ENCODE results near the gene CSRNP2. TPM values are rescaled to one million over a fixed set of nuclear protein-coding genes. Genes with fewer than 3 reads are reported as not detected.
A peak's percentile ranks its signal among the peaks of the same experiment; 100 is the strongest.

CSRNP2 gene
- total and polyA plus RNA-seq, 2 of the 13 experiments (the other 11 are each of a cell fraction or from before 2014, with no cell fraction given) = 4.8 to 7.3 TPM

- TF ChIP-seq, protein P1, sequence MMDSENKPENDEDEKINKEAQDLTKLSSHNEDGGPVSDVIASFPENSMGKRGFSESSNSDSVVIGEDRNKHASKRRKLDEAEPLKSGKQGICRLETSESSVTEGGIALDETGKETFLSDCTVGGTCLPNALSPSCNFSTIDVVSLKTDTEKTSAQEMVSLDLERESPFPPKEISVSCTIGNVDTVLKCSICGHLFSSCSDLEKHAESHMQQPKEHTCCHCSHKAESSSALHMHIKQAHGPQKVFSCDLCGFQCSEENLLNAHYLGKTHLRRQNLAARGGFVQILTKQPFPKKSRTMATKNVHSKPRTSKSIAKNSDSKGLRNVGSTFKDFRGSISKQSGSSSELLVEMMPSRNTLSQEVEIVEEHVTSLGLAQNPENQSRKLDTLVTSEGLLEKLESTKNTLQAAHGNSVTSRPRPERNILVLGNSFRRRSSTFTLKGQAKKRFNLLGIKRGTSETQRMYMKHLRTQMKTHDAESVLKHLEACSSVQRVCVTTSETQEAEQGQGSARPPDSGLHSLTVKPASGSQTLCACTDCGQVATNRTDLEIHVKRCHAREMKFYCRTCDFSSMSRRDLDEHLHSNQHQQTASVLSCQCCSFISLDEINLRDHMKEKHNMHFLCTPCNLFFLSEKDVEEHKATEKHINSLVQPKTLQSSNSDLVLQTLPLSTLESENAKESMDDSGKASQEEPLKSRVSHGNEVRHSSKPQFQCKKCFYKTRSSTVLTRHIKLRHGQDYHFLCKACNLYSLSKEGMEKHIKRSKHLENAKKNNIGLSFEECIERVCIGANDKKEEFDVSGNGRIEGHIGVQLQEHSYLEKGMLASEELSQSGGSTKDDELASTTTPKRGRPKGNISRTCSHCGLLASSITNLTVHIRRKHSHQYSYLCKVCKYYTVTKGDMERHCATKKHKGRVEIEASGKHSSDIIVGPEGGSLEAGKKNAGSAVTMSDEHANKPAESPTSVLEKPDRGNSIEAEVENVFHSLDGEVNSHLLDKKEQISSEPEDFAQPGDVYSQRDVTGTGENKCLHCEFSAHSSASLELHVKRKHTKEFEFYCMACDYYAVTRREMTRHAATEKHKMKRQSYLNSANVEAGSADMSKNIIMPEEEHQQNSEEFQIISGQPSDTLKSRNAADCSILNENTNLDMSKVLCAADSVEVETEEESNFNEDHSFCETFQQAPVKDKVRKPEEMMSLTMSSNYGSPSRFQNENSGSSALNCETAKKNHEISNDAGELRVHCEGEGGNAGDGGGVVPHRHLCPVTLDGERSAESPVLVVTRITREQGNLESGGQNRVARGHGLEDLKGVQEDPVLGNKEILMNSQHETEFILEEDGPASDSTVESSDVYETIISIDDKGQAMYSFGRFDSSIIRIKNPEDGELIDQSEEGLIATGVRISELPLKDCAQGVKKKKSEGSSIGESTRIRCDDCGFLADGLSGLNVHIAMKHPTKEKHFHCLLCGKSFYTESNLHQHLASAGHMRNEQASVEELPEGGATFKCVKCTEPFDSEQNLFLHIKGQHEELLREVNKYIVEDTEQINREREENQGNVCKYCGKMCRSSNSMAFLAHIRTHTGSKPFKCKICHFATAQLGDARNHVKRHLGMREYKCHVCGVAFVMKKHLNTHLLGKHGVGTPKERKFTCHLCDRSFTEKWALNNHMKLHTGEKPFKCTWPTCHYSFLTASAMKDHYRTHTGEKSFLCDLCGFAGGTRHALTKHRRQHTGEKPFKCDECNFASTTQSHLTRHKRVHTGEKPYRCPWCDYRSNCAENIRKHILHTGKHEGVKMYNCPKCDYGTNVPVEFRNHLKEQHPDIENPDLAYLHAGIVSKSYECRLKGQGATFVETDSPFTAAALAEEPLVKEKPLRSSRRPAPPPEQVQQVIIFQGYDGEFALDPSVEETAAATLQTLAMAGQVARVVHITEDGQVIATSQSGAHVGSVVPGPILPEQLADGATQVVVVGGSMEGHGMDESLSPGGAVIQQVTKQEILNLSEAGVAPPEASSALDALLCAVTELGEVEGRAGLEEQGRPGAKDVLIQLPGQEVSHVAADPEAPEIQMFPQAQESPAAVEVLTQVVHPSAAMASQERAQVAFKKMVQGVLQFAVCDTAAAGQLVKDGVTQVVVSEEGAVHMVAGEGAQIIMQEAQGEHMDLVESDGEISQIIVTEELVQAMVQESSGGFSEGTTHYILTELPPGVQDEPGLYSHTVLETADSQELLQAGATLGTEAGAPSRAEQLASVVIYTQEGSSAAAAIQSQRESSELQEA (CRISPR knock-in tag; IDR thresholded peaks at IDR 0.05; ENCODE audit: not compliant biosample characterization) = peak; percentile 23
- TF ChIP-seq CBX1 (IDR thresholded peaks at IDR 0.05; ENCODE audit: low read depth) (no peak), JUND (CRISPR knock-in tag; IDR thresholded peaks at IDR 0.05) (no peak), PRPF4 (IDR thresholded peaks at IDR 0.05; ENCODE audit: low read depth, low read length, poor library complexity, severe bottlenecking) (no peak), ESRRA (CRISPR knock-in tag; IDR thresholded peaks at IDR 0.05; ENCODE audit: low read depth) (peak; percentile 72), ZBTB37 (CRISPR knock-in tag; IDR thresholded peaks at IDR 0.05) (0 out of 2 replicates have a peak, but pooled peaks have one; percentile 60), ZSCAN20 (CRISPR knock-in tag; IDR thresholded peaks at IDR 0.05; ENCODE audit: borderline replicate concordance) (0 out of 2 replicates have a peak, but pooled peaks have one; percentile 46), NCOR1 (IDR thresholded peaks at IDR 0.05; ENCODE audit: borderline replicate concordance, low read length) (no peak), SP4 (CRISPR knock-in tag; IDR thresholded peaks at IDR 0.05) (peak; percentile 38; the same call in 1 of the 2 replicates), JARID2 (CRISPR knock-in tag; IDR thresholded peaks at IDR 0.05; ENCODE audit: insufficient replicate concordance) (no peak), TCF7L2 (IDR thresholded peaks at IDR 0.05; ENCODE audit: low read depth, low read length) (no peak)
- TF ChIP-seq, protein P2, sequence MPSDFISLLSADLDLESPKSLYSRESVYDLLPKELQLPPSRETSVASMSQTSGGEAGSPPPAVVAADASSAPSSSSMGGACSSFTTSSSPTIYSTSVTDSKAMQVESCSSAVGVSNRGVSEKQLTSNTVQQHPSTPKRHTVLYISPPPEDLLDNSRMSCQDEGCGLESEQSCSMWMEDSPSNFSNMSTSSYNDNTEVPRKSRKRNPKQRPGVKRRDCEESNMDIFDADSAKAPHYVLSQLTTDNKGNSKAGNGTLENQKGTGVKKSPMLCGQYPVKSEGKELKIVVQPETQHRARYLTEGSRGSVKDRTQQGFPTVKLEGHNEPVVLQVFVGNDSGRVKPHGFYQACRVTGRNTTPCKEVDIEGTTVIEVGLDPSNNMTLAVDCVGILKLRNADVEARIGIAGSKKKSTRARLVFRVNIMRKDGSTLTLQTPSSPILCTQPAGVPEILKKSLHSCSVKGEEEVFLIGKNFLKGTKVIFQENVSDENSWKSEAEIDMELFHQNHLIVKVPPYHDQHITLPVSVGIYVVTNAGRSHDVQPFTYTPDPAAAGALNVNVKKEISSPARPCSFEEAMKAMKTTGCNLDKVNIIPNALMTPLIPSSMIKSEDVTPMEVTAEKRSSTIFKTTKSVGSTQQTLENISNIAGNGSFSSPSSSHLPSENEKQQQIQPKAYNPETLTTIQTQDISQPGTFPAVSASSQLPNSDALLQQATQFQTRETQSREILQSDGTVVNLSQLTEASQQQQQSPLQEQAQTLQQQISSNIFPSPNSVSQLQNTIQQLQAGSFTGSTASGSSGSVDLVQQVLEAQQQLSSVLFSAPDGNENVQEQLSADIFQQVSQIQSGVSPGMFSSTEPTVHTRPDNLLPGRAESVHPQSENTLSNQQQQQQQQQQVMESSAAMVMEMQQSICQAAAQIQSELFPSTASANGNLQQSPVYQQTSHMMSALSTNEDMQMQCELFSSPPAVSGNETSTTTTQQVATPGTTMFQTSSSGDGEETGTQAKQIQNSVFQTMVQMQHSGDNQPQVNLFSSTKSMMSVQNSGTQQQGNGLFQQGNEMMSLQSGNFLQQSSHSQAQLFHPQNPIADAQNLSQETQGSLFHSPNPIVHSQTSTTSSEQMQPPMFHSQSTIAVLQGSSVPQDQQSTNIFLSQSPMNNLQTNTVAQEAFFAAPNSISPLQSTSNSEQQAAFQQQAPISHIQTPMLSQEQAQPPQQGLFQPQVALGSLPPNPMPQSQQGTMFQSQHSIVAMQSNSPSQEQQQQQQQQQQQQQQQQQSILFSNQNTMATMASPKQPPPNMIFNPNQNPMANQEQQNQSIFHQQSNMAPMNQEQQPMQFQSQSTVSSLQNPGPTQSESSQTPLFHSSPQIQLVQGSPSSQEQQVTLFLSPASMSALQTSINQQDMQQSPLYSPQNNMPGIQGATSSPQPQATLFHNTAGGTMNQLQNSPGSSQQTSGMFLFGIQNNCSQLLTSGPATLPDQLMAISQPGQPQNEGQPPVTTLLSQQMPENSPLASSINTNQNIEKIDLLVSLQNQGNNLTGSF (CRISPR knock-in tag; IDR thresholded peaks at IDR 0.05) = no peak; the same call in 1 of the 2 replicates
Measured at GRCh38 chr12:51047655-51048540, 35.5 kb downstream of the CSRNP2 start, which contains the start of gene LETMD1 (continued).

Measured in HepG2 (cell line).